H9 (cell line): Measurements from ENCODE around the gene OMD. TPM values are rescaled to one million over a fixed set of nuclear protein-coding genes. Genes with fewer than 3 reads are reported as not detected.

Experiments used
- DNase-seq: peaks from one replicate; pipeline ENCODE4 v3.0.0-alpha.2; 2017
- H2AFZ ChIP-seq: one replicate; pipeline ENCODE4 v1.6.1; 2013; ENCODE audit warnings: mild to moderate bottlenecking, low read length, control low read depth, moderate library complexity
- H2AK5ac ChIP-seq: 2 replicates; pipeline ENCODE4 v1.6.1; 2013; ENCODE audit warnings: low read length, control low read depth, mixed read lengths; ENCODE audit not compliant: insufficient read length
- H2BK120ac ChIP-seq: one replicate; pipeline ENCODE4 v1.6.1; 2013; ENCODE audit warnings: low read depth, mild to moderate bottlenecking, low read length, control low read depth, inconsistent platforms; ENCODE audit not compliant: poor library complexity, severe bottlenecking
- H2BK12ac ChIP-seq: 2 replicates; pipeline ENCODE4 v1.6.1; 2013; ENCODE audit warnings: low read length, control low read depth, mixed read lengths, low read depth; ENCODE audit not compliant: insufficient read length
- H2BK15ac ChIP-seq: 2 replicates; pipeline ENCODE4 v1.6.1; 2013; ENCODE audit warnings: low read depth, low read length, control low read depth
- H2BK20ac ChIP-seq: one replicate; pipeline ENCODE4 v1.6.1; 2013; ENCODE audit warnings: low read depth, mild to moderate bottlenecking, low read length, control low read depth, inconsistent platforms; ENCODE audit not compliant: poor library complexity, severe bottlenecking
- H2BK5ac ChIP-seq: 2 replicates; pipeline ENCODE4 v1.6.1; 2013; ENCODE audit warnings: low read length, control low read depth, mixed read lengths; ENCODE audit not compliant: insufficient read length
- H3K14ac ChIP-seq: 2 replicates; pipeline ENCODE4 v1.6.1; 2013; ENCODE audit warnings: low read length, control low read depth; ENCODE audit not compliant: insufficient read depth
- H3K18ac ChIP-seq: 2 replicates; pipeline ENCODE4 v1.6.1; 2013; ENCODE audit warnings: low read depth, mild to moderate bottlenecking, mixed read lengths, low read length, control low read depth; ENCODE audit not compliant: insufficient read length
- H3K23ac ChIP-seq: 2 replicates; pipeline ENCODE4 v1.6.1; 2013; ENCODE audit warnings: low read length, control low read depth, mixed read lengths, low read depth; ENCODE audit not compliant: insufficient read length
- H3K23me2 ChIP-seq: 2 replicates; pipeline ENCODE4 v1.6.1; 2013; ENCODE audit warnings: low read depth, mild to moderate bottlenecking, mixed read lengths, low read length, control low read depth; ENCODE audit not compliant: insufficient read length, poor library complexity, severe bottlenecking
- H3K27ac ChIP-seq: 2 replicates; pipeline ENCODE4 v1.5.1; 2013; ENCODE audit warnings: low read length, control low read depth, mixed read lengths, low read depth; ENCODE audit not compliant: insufficient read length
- H3K27me3 ChIP-seq: 2 replicates; pipeline ENCODE4 v1.6.1; 2013; ENCODE audit warnings: low read length, control low read depth, inconsistent platforms; ENCODE audit not compliant: insufficient read depth
- H3K4ac ChIP-seq: 2 replicates; pipeline ENCODE4 v1.6.1; 2013; ENCODE audit warnings: low read depth, mild to moderate bottlenecking, control low read depth, inconsistent platforms, low read length, moderate library complexity
- H3K4me1 ChIP-seq: 2 replicates; pipeline ENCODE4 v1.6.1; 2013; ENCODE audit warnings: low read length, control low read depth, inconsistent platforms; ENCODE audit not compliant: insufficient read depth
- H3K4me2 ChIP-seq: 2 replicates; pipeline ENCODE4 v1.6.1; 2013; ENCODE audit warnings: low read length, control low read depth, mixed read lengths; ENCODE audit not compliant: insufficient read length, insufficient read depth
- H3K56ac ChIP-seq: 2 replicates; pipeline ENCODE4 v1.6.1; 2013; ENCODE audit warnings: low read depth, mild to moderate bottlenecking, mixed read lengths, low read length, control low read depth; ENCODE audit not compliant: insufficient read length
- H3K79me1 ChIP-seq: 2 replicates; pipeline ENCODE4 v1.6.1; 2013; ENCODE audit warnings: low read depth, mild to moderate bottlenecking, moderate library complexity, low read length, control low read depth, inconsistent platforms; ENCODE audit not compliant: insufficient read depth, poor library complexity, severe bottlenecking
- H3K79me2 ChIP-seq: 2 replicates; pipeline ENCODE4 v1.6.1; 2013; ENCODE audit warnings: low read length, control low read depth, inconsistent platforms; ENCODE audit not compliant: insufficient read depth
- H3K9ac ChIP-seq: 2 replicates; pipeline ENCODE4 v1.6.1; 2013; ENCODE audit warnings: low read length, control low read depth, mixed read lengths; ENCODE audit not compliant: insufficient read length; ENCODE audit errors: extremely low read depth
- H3K9me3 ChIP-seq: one replicate; pipeline ENCODE4 v1.6.1; 2013; ENCODE audit warnings: low read depth, low read length, inconsistent platforms; ENCODE audit not compliant: control insufficient read depth
- H3T11ph ChIP-seq: one replicate; pipeline ENCODE4 v1.6.1; 2013; ENCODE audit warnings: mild to moderate bottlenecking, low read length, control low read depth, inconsistent platforms
- H4K20me1 ChIP-seq: one replicate; pipeline ENCODE4 v1.6.1; 2013; ENCODE audit not compliant: control insufficient read depth, insufficient read length, insufficient read depth
- H4K5ac ChIP-seq: 2 replicates; pipeline ENCODE4 v1.6.1; 2013; ENCODE audit warnings: low read depth, mild to moderate bottlenecking, mixed read lengths, low read length, control low read depth; ENCODE audit not compliant: insufficient read length
- H4K8ac ChIP-seq: replicated peaks from 2 replicates; pipeline ENCODE4 v1.6.1; 2013; ENCODE audit warnings: low read length, control low read depth, mixed read lengths, low read depth; ENCODE audit not compliant: insufficient read length
- H4K91ac ChIP-seq: 2 replicates; pipeline ENCODE4 v1.6.1; 2013; ENCODE audit warnings: low read depth, mild to moderate bottlenecking, moderate library complexity, mixed read lengths, low read length, control low read depth; ENCODE audit not compliant: insufficient read length
- H3K27ac Mint-ChIP-seq, 3 experiments: 2 replicates in 2 of 3; 3 replicates in 1 of 3; pipeline ENCODE4 v1.8.0; 2020 to 2021; ENCODE audit warnings: mixed read lengths in 3 of 3, mild to moderate bottlenecking in 1 of 3, moderate library complexity in 1 of 3
- H3K27me3 Mint-ChIP-seq: 2 replicates; pipeline ENCODE4 v1.8.0; 2021; ENCODE audit warnings: low read depth, mild to moderate bottlenecking, moderate library complexity, mixed read lengths
- H3K36me3 Mint-ChIP-seq, 3 experiments: 2 replicates in 2 of 3; 3 replicates in 1 of 3; pipeline ENCODE4 v1.8.0; 2020 to 2021; ENCODE audit warnings: low read depth in 3 of 3, mixed read lengths in 3 of 3; ENCODE audit not compliant: insufficient read depth in 1 of 3
- H3K4me1 Mint-ChIP-seq, 2 experiments: 2 replicates each; pipeline ENCODE4 v1.8.0; 2020; ENCODE audit warnings: mixed read lengths in 2 of 2
- H3K4me3 Mint-ChIP-seq, 2 experiments: 2 replicates in 1 of 2; 3 replicates in 1 of 2; pipeline ENCODE4 v1.8.0; 2020 to 2021; ENCODE audit warnings: mild to moderate bottlenecking in 2 of 2, mixed read lengths in 2 of 2, moderate library complexity in 1 of 2
- H3K9me3 Mint-ChIP-seq, 2 experiments: 2 replicates in 1 of 2; 3 replicates in 1 of 2; pipeline ENCODE4 v1.8.0; 2020; ENCODE audit warnings: mild to moderate bottlenecking in 2 of 2, mixed read lengths in 2 of 2, moderate library complexity in 1 of 2
- CTCF ChIP-seq: fragments of 200-600 bp; sonication (generic); conservative IDR thresholded peaks from 3 replicates; pipeline ENCODE4 v1.8.0; 2021; ENCODE audit warnings: antibody characterized with exemption, mild to moderate bottlenecking
- WGBS: extraction: QIAGEN DNeasy Blood & Tissue Kit; methylation state at CpG from one replicate; pipeline ENCODE4 v1.1.7; 2013; ENCODE audit warnings: missing lambda C conversion rate, low lambda C conversion rate, mixed read lengths; ENCODE audit not compliant: insufficient read length; ENCODE audit errors: extremely low coverage; 5-methylcytosine and 5-hydroxymethylcytosine counted together
- total RNA-seq: library from RNA; stranded (reverse); gene quantifications from 2 replicates; pipeline ENCODE4 v1.2.1, GENCODE V29; 2021

The OMD gene
- total RNA-seq, 1 experiment from 2014 or later: not detected

GRCh38 chr9:92380603-92381002, 43.7 kb downstream of the OMD start:
- Histone ChIP-seq H4K91ac (no peak overlapping the region), H3K79me1 (no peaks in the 10 kb centered on the region), H2BK15ac (no peak overlapping the region), H3K9ac (no peak overlapping the region), H2AFZ (no peak overlapping the region), H2AK5ac (no peak overlapping the region), H3K23ac (no peak overlapping the region), H3K27ac (no peak overlapping the region), H3K18ac (no peak overlapping the region), H4K8ac (no peak overlapping the region), H3K56ac (no peak overlapping the region), H3K23me2 (no peaks in the 10 kb centered on the region), H3K9me3 (no peaks in the 10 kb centered on the region), H3K14ac (no peak overlapping the region), H3K4me2 (no peak overlapping the region), H2BK12ac (no peak overlapping the region), H3K79me2 (no peaks in the 10 kb centered on the region), H3K27me3 (no peaks in the 10 kb centered on the region), H2BK20ac (no peak overlapping the region), H3K4ac (no peak overlapping the region), H2BK5ac (no peak overlapping the region), H3K4me1 (peaks cover 7% of the 10 kb centered on the region; the same call in 1 of the 2 replicates), H4K20me1 (no peaks in the 10 kb centered on the region), H2BK120ac (no peak overlapping the region), H4K5ac (no peak overlapping the region), H3T11ph (no peak overlapping the region)
- Mint-ChIP-seq H3K4me3 (no peak overlapping the region), H3K36me3 (no peaks in the 10 kb centered on the region; a peak in 1 of 7 replicates), H3K4me1 (peaks cover 22 to 26% of the 10 kb centered on the region in 2 experiments), H3K27ac (no peak overlapping the region), H3K9me3 (no peaks in the 10 kb centered on the region), H3K27me3 (no peaks in the 10 kb centered on the region)
- WGBS: no CpG with 5 or more reads among the region's 2 CpGs
- no peak for TF ChIP-seq CTCF
- DNase-seq: no peak
